Neural cell (in vitro differentiated cells): Measurements from ENCODE around the gene ZNF496. TPM values are rescaled to one million over a fixed set of nuclear protein-coding genes. Genes with fewer than 3 reads are reported as not detected.

ENCODE experiments used
- H2AFZ ChIP-seq: fragments of 200-600, 300-800 bp; sonication (generic), shearing (Covaris generic); 2 replicates; pipeline ENCODE4 v1.6.0; 2014; ENCODE audit warnings: low read depth, mild to moderate bottlenecking, antibody characterized with exemption, low read length, moderate library complexity
- H3F3A ChIP-seq: fragments of 200-600 bp; shearing (Covaris generic); 2 replicates; pipeline ENCODE4 v1.6.1; 2016; ENCODE audit warnings: mild to moderate bottlenecking, moderate library complexity, mixed read lengths, antibody characterized with exemption, low read length; ENCODE audit not compliant: insufficient read depth, poor library complexity, severe bottlenecking
- H3K27ac ChIP-seq: fragments of 200-600, 300-800 bp; sonication (generic), shearing (Covaris generic); 2 replicates; pipeline ENCODE4 v1.5.1; 2014; ENCODE audit warnings: mild to moderate bottlenecking, low read length, moderate library complexity
- H3K27me3 ChIP-seq: fragments of 300-800, 200-600 bp; sonication (generic), shearing (Covaris generic); 2 replicates; pipeline ENCODE4 v1.6.0; 2014; ENCODE audit warnings: mild to moderate bottlenecking, low read depth, low read length, moderate library complexity; ENCODE audit not compliant: insufficient read depth
- H3K36me3 ChIP-seq: fragments of 300-800, 200-600 bp; sonication (generic), shearing (Covaris generic); 2 replicates; pipeline ENCODE4 v1.5.1; 2014; ENCODE audit warnings: mild to moderate bottlenecking, antibody characterized with exemption, low read length, moderate library complexity; ENCODE audit not compliant: insufficient read depth
- H3K4me2 ChIP-seq: fragments of 300-800, 200-600 bp; sonication (generic), shearing (Covaris generic); 2 replicates; pipeline ENCODE4 v1.6.0; 2014; ENCODE audit warnings: mild to moderate bottlenecking, low read length
- H3K4me3 ChIP-seq: fragments of 300-800, 200-600 bp; sonication (generic), shearing (Covaris generic); 2 replicates; pipeline ENCODE4 v1.5.1; 2014; ENCODE audit warnings: mild to moderate bottlenecking, low read length, moderate library complexity
- H3K79me2 ChIP-seq: fragments of 200-600 bp; shearing (Covaris generic); replicated peaks from 2 replicates; pipeline ENCODE4 v1.6.0; 2014; ENCODE audit warnings: mild to moderate bottlenecking, low read length, moderate library complexity; ENCODE audit not compliant: insufficient read depth
- H3K9ac ChIP-seq: fragments of 300-800, 200-600 bp; sonication (generic), shearing (Covaris generic); 2 replicates; pipeline ENCODE4 v1.6.1; 2016; ENCODE audit warnings: mild to moderate bottlenecking, low read length, mixed read lengths
- H3K9me2 ChIP-seq: fragments of 200-600 bp; shearing (Covaris generic); 2 replicates; pipeline ENCODE4 v1.6.1; 2016; ENCODE audit warnings: mild to moderate bottlenecking, low read length, mixed read lengths; ENCODE audit not compliant: insufficient read depth
- H3K9me3 ChIP-seq: fragments of 200-600, 300-800 bp; sonication (generic), shearing (Covaris generic); 2 replicates; pipeline ENCODE4 v1.6.1; 2016; ENCODE audit warnings: mild to moderate bottlenecking, mixed run types, low read length, moderate library complexity, mixed read lengths
- H4K20me1 ChIP-seq: fragments of 200-600 bp; shearing (Covaris generic); 2 replicates; pipeline ENCODE4 v1.6.1; 2016; ENCODE audit warnings: mild to moderate bottlenecking, mixed run types; ENCODE audit not compliant: insufficient read depth
- CTCF ChIP-seq: fragments of 450-650 bp; IDR thresholded peaks from 2 replicates; pipeline ENCODE4 v1.5.1; 2014; ENCODE audit warnings: antibody characterized with exemption, mild to moderate bottlenecking, moderate library complexity; ENCODE audit not compliant: poor library complexity, severe bottlenecking
- EP300 ChIP-seq: fragments of 450-650 bp; conservative IDR thresholded peaks from 2 replicates; pipeline ENCODE4 v1.6.1; 2014; ENCODE audit warnings: antibody characterized with exemption, mild to moderate bottlenecking, moderate library complexity; ENCODE audit not compliant: poor library complexity, severe bottlenecking
- EZH2 ChIP-seq: fragments of 200-600, 300-800 bp; shearing (Covaris generic), sonication (generic); IDR thresholded peaks from 2 replicates; pipeline ENCODE4 v1.6.1; 2014; ENCODE audit warnings: antibody characterized with exemption, low read length, borderline replicate concordance, mild to moderate bottlenecking; ENCODE audit not compliant: insufficient read depth, poor library complexity, severe bottlenecking
- MXI1 ChIP-seq: fragments of 450-650 bp; conservative IDR thresholded peaks from 2 replicates; pipeline ENCODE4 v1.6.1; 2014; ENCODE audit warnings: antibody characterized with exemption, mild to moderate bottlenecking; ENCODE audit not compliant: poor library complexity, severe bottlenecking
- POLR2AphosphoS5 ChIP-seq: IDR thresholded peaks from 2 replicates; pipeline ENCODE4 v1.6.1; 2012
- RAD21 ChIP-seq: fragments of 450-650 bp; conservative IDR thresholded peaks from 2 replicates; pipeline ENCODE4 v1.6.1; 2014; ENCODE audit warnings: antibody characterized with exemption, mild to moderate bottlenecking, moderate library complexity
- REST ChIP-seq: IDR thresholded peaks from 2 replicates; pipeline ENCODE4 v1.6.1; 2012; ENCODE audit warnings: borderline replicate concordance
- SMC3 ChIP-seq: fragments of 450-650 bp; conservative IDR thresholded peaks from 2 replicates; pipeline ENCODE4 v1.6.1; 2014; ENCODE audit warnings: antibody characterized with exemption, mild to moderate bottlenecking, moderate library complexity; ENCODE audit not compliant: poor library complexity
- TAF1 ChIP-seq: IDR thresholded peaks from 2 replicates; pipeline ENCODE4 v1.6.1; 2012; ENCODE audit warnings: low read depth
- polyA plus RNA-seq: library from polyadenylated mRNA; depleted of rRNA; stranded (reverse); fragments of >200 nt; gene quantifications from 2 replicates; pipeline ENCODE4 v1.2.3, GENCODE V29; 2014

Gene ZNF496
- polyA plus RNA-seq, 1 donor from 2014 or later: 25.2 TPM

GRCh38 chr1:247295274-247295684 lies 36.4 kb downstream of the ZNF496 start:
- TF ChIP-seq RAD21 (no peak), MXI1 (no peak), TAF1 (no peak), CTCF (no peak), SMC3 (no peak), POLR2AphosphoS5 (no peak), EP300 (no peak), EZH2 (no peak), REST (no peak)
- Histone ChIP-seq H4K20me1 (no peaks in the 10 kb centered on the region), H3K36me3 (no peaks in the 10 kb centered on the region), H3K27me3 (no peaks in the 10 kb centered on the region), H3K4me3 (no peak overlapping the region), H3F3A (no peaks in the 10 kb centered on the region), H2AFZ (no peak overlapping the region), H3K9me3 (no peaks in the 10 kb centered on the region), H3K9ac (no peak overlapping the region), H3K4me2 (no peak overlapping the region), H3K9me2 (no peaks in the 10 kb centered on the region), H3K27ac (no peak overlapping the region), H3K79me2 (no peaks in the 10 kb centered on the region)

GRCh38 chr1:247294282-247294681 lies 37.4 kb downstream of the ZNF496 start:
- H3K4me3 ChIP-seq: no peak overlapping the region
- no peaks in the 10 kb centered on the region for H3K9me3 ChIP-seq
- H3K9me2 ChIP-seq: no peaks in the 10 kb centered on the region
- no peaks in the 10 kb centered on the region for H4K20me1 ChIP-seq
- H3F3A ChIP-seq: no peaks in the 10 kb centered on the region
- H3K4me2 ChIP-seq: no peak overlapping the region
- no peak overlapping the region for H3K27ac ChIP-seq
- H3K79me2 ChIP-seq: no peaks in the 10 kb centered on the region
- H2AFZ ChIP-seq: no peak overlapping the region
- TF ChIP-seq TAF1 (no peak), EZH2 (no peak), REST (no peak), EP300 (no peak), POLR2AphosphoS5 (no peak), CTCF (no peak), MXI1 (no peak), RAD21 (no peak), SMC3 (no peak)
- H3K36me3 ChIP-seq: no peaks in the 10 kb centered on the region
- no peak overlapping the region for H3K9ac ChIP-seq
- no peaks in the 10 kb centered on the region for H3K27me3 ChIP-seq
